Measurements from ENCODE around the gene ECI1. TPM values are rescaled to one million over a fixed set of nuclear protein-coding genes. Genes with fewer than 3 reads are reported as not detected.

The ECI1 gene
- total RNA-seq, 2 donors from 2014 or later = 29.3 to 39.1 TPM

GRCh38 chr16:2198283-2198682 is 53.1 kb downstream of the ECI1 start:
- ATAC-seq (ENCODE audit: insufficient number of reproducible peaks, low FRiP score, low read depth) (no peak), DNase-seq (ENCODE audit: low spot score) (no peak)
- Histone ChIP-seq H3K27me3 (replicated peaks; ENCODE audit: insufficient read depth) (peaks cover 8% of the 10 kb centered on the region), H3K4me1 (ENCODE audit: control insufficient read depth in 1 of 2, low read depth in 2 of 2) (peaks cover 5 to 13% of the 10 kb centered on the region in 2 donors), H3K4me3 (no peak overlapping the region), H3K9me3 (no peaks in the 10 kb centered on the region), H3K27ac (no peak overlapping the region), H3K36me3 (no peaks in the 10 kb centered on the region)
- no peak for TF ChIP-seq CTCF (IDR thresholded peaks at IDR 0.05)

GRCh38 chr16:2197765-2198164 is 53.6 kb downstream of the ECI1 start:
- peaks cover 5 to 13% of the 10 kb centered on the region in 2 donors for H3K4me1 ChIP-seq (ENCODE audit: control insufficient read depth in 1 of 2, low read depth in 2 of 2)
- DNase-seq (ENCODE audit: low spot score) (no peak), ATAC-seq (ENCODE audit: insufficient number of reproducible peaks, low FRiP score, low read depth) (no peak)
- no peaks in the 10 kb centered on the region for H3K36me3 ChIP-seq
- H3K27me3 ChIP-seq (replicated peaks; ENCODE audit: insufficient read depth) = peaks cover 8% of the 10 kb centered on the region
- no peak for TF ChIP-seq CTCF (IDR thresholded peaks at IDR 0.05)
- no peaks in the 10 kb centered on the region for H3K9me3 ChIP-seq
- H3K4me3 ChIP-seq = no peak overlapping the region
- H3K27ac ChIP-seq = no peak overlapping the region

- TF ChIP-seq CTCF (IDR thresholded peaks at IDR 0.05) = no peak
- H3K27ac ChIP-seq = no peak overlapping the region
- no peaks in the 10 kb centered on the region for H3K9me3 ChIP-seq
- no peaks in the 10 kb centered on the region for H3K36me3 ChIP-seq
- peaks cover 5 to 13% of the 10 kb centered on the region in 2 donors for H3K4me1 ChIP-seq (ENCODE audit: control insufficient read depth in 1 of 2, low read depth in 2 of 2)
- H3K27me3 ChIP-seq (replicated peaks; ENCODE audit: insufficient read depth) = peaks cover 8% of the 10 kb centered on the region
- peak overlapping the region; percentile 46 for H3K4me3 ChIP-seq
- no peak for DNase-seq (ENCODE audit: low spot score)
- ATAC-seq (ENCODE audit: insufficient number of reproducible peaks, low FRiP score, low read depth) = no peak
Measured at GRCh38 chr16:2196981-2197511, 54.3 kb downstream of the ECI1 start.

GRCh38 chr16:2196162-2196980 is 55.0 kb downstream of the ECI1 start, which contains the start of gene CASKIN1:
Gene CASKIN1, minus strand, starts transcription at chr16:2196605. Its CDS starts 173 bp downstream, at chr16:2196432.
- Histone ChIP-seq H3K27me3 (replicated peaks; ENCODE audit: insufficient read depth) (peaks cover 8% of the 10 kb centered on the region), H3K4me3 (peak within 1 kb of the TSS; percentile 62), H3K27ac (peak within 1 kb of the TSS in 1 of 2 donors; percentile 7), H3K9me3 (no peaks in the 10 kb centered on the region), H3K36me3 (no peaks in the 10 kb centered on the region), H3K4me1 (ENCODE audit: control insufficient read depth in 1 of 2, low read depth in 2 of 2) (peaks cover 5 to 13% of the 10 kb centered on the region in 2 donors)
- TF ChIP-seq CTCF (IDR thresholded peaks at IDR 0.05) = no peak
- no peak for ATAC-seq (ENCODE audit: insufficient number of reproducible peaks, low FRiP score, low read depth)
- no peak for DNase-seq (ENCODE audit: low spot score)

GRCh38 chr16:2195322-2196161 is 55.8 kb downstream of the ECI1 start:
- Histone ChIP-seq H3K27me3 (replicated peaks; ENCODE audit: insufficient read depth) (peaks cover 8% of the 10 kb centered on the region), H3K27ac (peak overlapping the region in 1 of 2 donors; percentile 7), H3K4me3 (peak overlapping the region; percentile 62), H3K36me3 (no peaks in the 10 kb centered on the region), H3K4me1 (ENCODE audit: control insufficient read depth in 1 of 2, low read depth in 2 of 2) (peaks cover 5 to 13% of the 10 kb centered on the region in 2 donors), H3K9me3 (no peaks in the 10 kb centered on the region)
- ATAC-seq (ENCODE audit: insufficient number of reproducible peaks, low FRiP score, low read depth) (no peak), DNase-seq (ENCODE audit: low spot score) (no peak)
- no peak for TF ChIP-seq CTCF (IDR thresholded peaks at IDR 0.05)

Measured in thoracic aorta (tissue), 2 donors.